A549 (cell line): ENCODE data around the gene TEF.

Experiments
- BHLHE40 ChIP-seq: IDR thresholded peaks from 2 replicates; pipeline ENCODE4 v1.6.1; 2012; ENCODE audit warnings: low read depth, low read length, inconsistent platforms
- CHD4 ChIP-seq: fragments of 200-600 bp; sonication (generic); IDR thresholded peaks from 2 replicates; pipeline ENCODE4 v1.6.1; 2016; ENCODE audit warnings: antibody characterized with exemption, mild to moderate bottlenecking, borderline replicate concordance
- EP300 ChIP-seq, 2 experiments: fragments of >200 bp; sonication (Bioruptor Twin); formaldehyde crosslinking; IDR thresholded peaks; 2 replicates in 1 of 2; 3 replicates in 1 of 2; pipeline ENCODE4 v1.6.1; 2016 to 2017
- MAX ChIP-seq: IDR thresholded peaks from 2 replicates; pipeline ENCODE4 v1.6.1; 2012
- MAZ ChIP-seq: fragments of 150-350 bp; IDR thresholded peaks from 2 replicates; pipeline ENCODE4 v1.6.1; 2014; ENCODE audit warnings: antibody characterized with exemption, low read depth, low read length, borderline replicate concordance
- NFE2L2 ChIP-seq: fragments of 150-350 bp; conservative IDR thresholded peaks from 2 replicates; pipeline ENCODE4 v1.6.1; 2014; ENCODE audit warnings: low read length
- POLR2AphosphoS2 ChIP-seq: conservative IDR thresholded peaks from 2 replicates; pipeline ENCODE4 v1.6.1; 2012; ENCODE audit warnings: low read length, improper control_type of control experiment, inconsistent platforms
- REST ChIP-seq: fragments of 200-600 bp; sonication (generic); IDR thresholded peaks from 2 replicates; pipeline ENCODE4 v1.6.1; 2016; ENCODE audit warnings: antibody characterized with exemption, mild to moderate bottlenecking, moderate library complexity
- SMC3 ChIP-seq: fragments of >200 bp; sonication (Bioruptor Twin); formaldehyde crosslinking; IDR thresholded peaks from 3 replicates; pipeline ENCODE4 v1.6.1; 2018; ENCODE audit warnings: inconsistent platforms
- TF ChIP-seq, protein P1 (sequence below): fragments of >200 bp; sonication (Bioruptor Twin); formaldehyde crosslinking; IDR thresholded peaks from 3 replicates; pipeline ENCODE4 v1.5.1; 2016

DNA sequence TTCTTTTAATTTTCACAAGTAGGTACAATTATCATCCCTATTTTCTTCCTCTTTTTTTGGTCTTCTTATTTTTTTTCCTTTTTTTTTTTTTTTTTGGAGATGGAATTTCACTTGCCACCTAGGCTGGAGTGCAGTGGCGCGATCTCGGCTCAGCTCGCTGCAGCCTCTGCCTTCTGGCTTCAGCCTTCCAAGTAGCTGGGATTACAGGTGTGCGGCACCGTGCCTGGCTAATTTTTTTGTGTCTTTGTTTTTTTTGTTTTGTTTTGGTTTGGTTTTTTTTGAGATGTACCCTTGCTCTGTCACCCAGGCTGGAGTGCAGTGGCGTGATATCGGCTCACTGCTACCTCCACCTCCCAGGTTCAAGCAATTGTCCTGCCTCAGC is 48.2 kb downstream of the TEF start:
- TF ChIP-seq, protein P1, sequence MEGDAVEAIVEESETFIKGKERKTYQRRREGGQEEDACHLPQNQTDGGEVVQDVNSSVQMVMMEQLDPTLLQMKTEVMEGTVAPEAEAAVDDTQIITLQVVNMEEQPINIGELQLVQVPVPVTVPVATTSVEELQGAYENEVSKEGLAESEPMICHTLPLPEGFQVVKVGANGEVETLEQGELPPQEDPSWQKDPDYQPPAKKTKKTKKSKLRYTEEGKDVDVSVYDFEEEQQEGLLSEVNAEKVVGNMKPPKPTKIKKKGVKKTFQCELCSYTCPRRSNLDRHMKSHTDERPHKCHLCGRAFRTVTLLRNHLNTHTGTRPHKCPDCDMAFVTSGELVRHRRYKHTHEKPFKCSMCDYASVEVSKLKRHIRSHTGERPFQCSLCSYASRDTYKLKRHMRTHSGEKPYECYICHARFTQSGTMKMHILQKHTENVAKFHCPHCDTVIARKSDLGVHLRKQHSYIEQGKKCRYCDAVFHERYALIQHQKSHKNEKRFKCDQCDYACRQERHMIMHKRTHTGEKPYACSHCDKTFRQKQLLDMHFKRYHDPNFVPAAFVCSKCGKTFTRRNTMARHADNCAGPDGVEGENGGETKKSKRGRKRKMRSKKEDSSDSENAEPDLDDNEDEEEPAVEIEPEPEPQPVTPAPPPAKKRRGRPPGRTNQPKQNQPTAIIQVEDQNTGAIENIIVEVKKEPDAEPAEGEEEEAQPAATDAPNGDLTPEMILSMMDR: no peak
- no peak for TF ChIP-seq SMC3
- TF ChIP-seq EP300 (IDR thresholded peaks at IDR 0.05): no peak
- TF ChIP-seq REST: no peak
- no peak for TF ChIP-seq MAZ
- TF ChIP-seq BHLHE40: no peak
- TF ChIP-seq POLR2AphosphoS2: no peak
- no peak for TF ChIP-seq MAX
- TF ChIP-seq NFE2L2: no peak
- no peak for TF ChIP-seq CHD4
